Breast epithelium (tissue), 4 donors: ENCODE data around the gene HHIP. TPM values are rescaled to one million over a fixed set of nuclear protein-coding genes. Genes with fewer than 3 reads are reported as not detected.

ENCODE experiments used
- DNase-seq, 2 donors: peaks; one replicate each; pipeline ENCODE4 v3.0.0-alpha.2; 2019; ENCODE audit warnings: low spot score in 2 of 2
- H3K27ac ChIP-seq, 2 donors: fragments of 200-600 bp; sonication (generic) in 1 of 2; one replicate each; pipeline ENCODE4 v1.5.1; 2016 to 2019; ENCODE audit warnings: mild to moderate bottlenecking in 1 of 2
- H3K27me3 ChIP-seq, 2 donors: fragments of 200-600 bp; sonication (generic) in 1 of 2; one replicate each; pipeline versions ENCODE4 v1.5.1 to v1.6.0; 2017 to 2019; ENCODE audit warnings: control low read depth in 1 of 2, mild to moderate bottlenecking in 1 of 2
- H3K36me3 ChIP-seq: fragments of 200-600 bp; one replicate; pipeline ENCODE4 v1.5.1; 2019
- H3K4me1 ChIP-seq, 2 donors: fragments of 200-600 bp; sonication (generic); one replicate each; pipeline ENCODE4 v1.5.1; 2016 to 2019; ENCODE audit warnings: control low read depth in 1 of 2
- H3K4me3 ChIP-seq, 3 donors: fragments of 200-600 bp; sonication (generic); 1 replicate in 2 of 3; 2 replicates in 1 of 3; pipeline ENCODE4 v1.5.1; 2016 to 2019; ENCODE audit warnings: mild to moderate bottlenecking in 3 of 3, moderate library complexity in 2 of 3
- H3K9me3 ChIP-seq, 2 donors: fragments of 200-600 bp; sonication (generic) in 1 of 2; one replicate each; pipeline ENCODE4 v1.5.1; 2016 to 2019; ENCODE audit warnings: control low read depth in 1 of 2
- CTCF ChIP-seq, 3 donors: fragments of 450-650 bp; IDR thresholded peaks; one replicate each; pipeline ENCODE4 v1.5.1; 2016 to 2017; ENCODE audit warnings: antibody characterized with exemption in 3 of 3, mild to moderate bottlenecking in 3 of 3, moderate library complexity in 3 of 3
- POLR2A ChIP-seq: fragments of 450-650 bp; IDR thresholded peaks from one replicate; pipeline ENCODE4 v1.6.1; 2016; ENCODE audit warnings: antibody characterized with exemption, mild to moderate bottlenecking, moderate library complexity
- POLR2AphosphoS5 ChIP-seq, 3 donors: sonication (generic); formaldehyde crosslinking; IDR thresholded peaks; one replicate each; pipeline ENCODE4 v1.6.1; 2017; ENCODE audit warnings: antibody characterized with exemption in 3 of 3
- intact Hi-C: fragments of 100-400 bp; cut with DNase I; formaldehyde crosslinking; loops from one replicate; pipeline ENCODE4 v1.15.1; 2023; ENCODE audit warnings: low total_unique reads
- total RNA-seq, 3 donors: library from RNA; depleted of rRNA; stranded (reverse); fragments of >200 nt; gene quantifications; one replicate each; pipeline ENCODE4 v1.1.0, GENCODE V29; 2016

The HHIP gene
- total RNA-seq, 3 donors from 2014 or later = under 0.01 to 1.0 (median 0.48) TPM

GRCh38 chr4:144667500-144667899 is 21.5 kb downstream of the HHIP start:
- intact Hi-C loops = no loop called here
- no peaks in the 10 kb centered on the region for H3K36me3 ChIP-seq
- DNase-seq = no peak
- no peaks in the 10 kb centered on the region for H3K27me3 ChIP-seq
- no peak for TF ChIP-seq POLR2AphosphoS5 (IDR thresholded peaks at IDR 0.05)
- no peak for TF ChIP-seq POLR2A
- no peak for TF ChIP-seq CTCF (IDR thresholded peaks at IDR 0.05)
- no peak overlapping the region for H3K27ac ChIP-seq
- H3K4me1 ChIP-seq = no peaks in the 10 kb centered on the region
- no peak overlapping the region for H3K4me3 ChIP-seq
- H3K9me3 ChIP-seq = no peaks in the 10 kb centered on the region

GRCh38 chr4:144670776-144671175 is 24.8 kb downstream of the HHIP start:
- no peak overlapping the region for H3K4me3 ChIP-seq
- H3K36me3 ChIP-seq = no peaks in the 10 kb centered on the region
- intact Hi-C loops = no loop called here
- H3K4me1 ChIP-seq = no peaks in the 10 kb centered on the region
- TF ChIP-seq POLR2A (no peak), CTCF (IDR thresholded peaks at IDR 0.05) (no peak), POLR2AphosphoS5 (IDR thresholded peaks at IDR 0.05) (no peak)
- H3K27me3 ChIP-seq = no peaks in the 10 kb centered on the region
- DNase-seq = no peak
- no peak overlapping the region for H3K27ac ChIP-seq
- H3K9me3 ChIP-seq = no peaks in the 10 kb centered on the region

GRCh38 chr4:144674711-144675110 is 28.8 kb downstream of the HHIP start:
- no peak overlapping the region for H3K4me3 ChIP-seq
- H3K9me3 ChIP-seq = no peaks in the 10 kb centered on the region
- no peak for DNase-seq
- H3K4me1 ChIP-seq = no peaks in the 10 kb centered on the region
- no peaks in the 10 kb centered on the region for H3K27me3 ChIP-seq
- TF ChIP-seq POLR2AphosphoS5 (IDR thresholded peaks at IDR 0.05) (no peak), POLR2A (no peak), CTCF (IDR thresholded peaks at IDR 0.05) (no peak)
- H3K27ac ChIP-seq = no peak overlapping the region
- intact Hi-C loops = no loop called here
- no peaks in the 10 kb centered on the region for H3K36me3 ChIP-seq

- no peaks in the 10 kb centered on the region for H3K4me1 ChIP-seq
- intact Hi-C loops = no loop called here
- no peak for TF ChIP-seq POLR2A
- TF ChIP-seq CTCF (IDR thresholded peaks at IDR 0.05) = no peak
- no peak for TF ChIP-seq POLR2AphosphoS5 (IDR thresholded peaks at IDR 0.05)
- no peak overlapping the region for H3K4me3 ChIP-seq
- no peak for DNase-seq
- H3K27ac ChIP-seq = no peak overlapping the region
- no peaks in the 10 kb centered on the region for H3K27me3 ChIP-seq
- H3K36me3 ChIP-seq = no peaks in the 10 kb centered on the region
- H3K9me3 ChIP-seq = no peaks in the 10 kb centered on the region
These were observed 35.9 kb downstream of the HHIP start for GRCh38 chr4:144681806-144682205.

GRCh38 chr4:144683516-144683915 is 37.6 kb downstream of the HHIP start:
- intact Hi-C loops = no loop called here
- Histone ChIP-seq H3K4me1 (no peaks in the 10 kb centered on the region), H3K27ac (no peak overlapping the region), H3K27me3 (no peaks in the 10 kb centered on the region), H3K9me3 (no peaks in the 10 kb centered on the region), H3K4me3 (no peak overlapping the region), H3K36me3 (no peaks in the 10 kb centered on the region)
- DNase-seq = no peak
- TF ChIP-seq CTCF (IDR thresholded peaks at IDR 0.05) = no peak
- TF ChIP-seq POLR2AphosphoS5 (IDR thresholded peaks at IDR 0.05) = no peak
- TF ChIP-seq POLR2A = no peak
